Measurements from ENCODE around the gene NUCB2.

NUCB2 gene

DNA sequence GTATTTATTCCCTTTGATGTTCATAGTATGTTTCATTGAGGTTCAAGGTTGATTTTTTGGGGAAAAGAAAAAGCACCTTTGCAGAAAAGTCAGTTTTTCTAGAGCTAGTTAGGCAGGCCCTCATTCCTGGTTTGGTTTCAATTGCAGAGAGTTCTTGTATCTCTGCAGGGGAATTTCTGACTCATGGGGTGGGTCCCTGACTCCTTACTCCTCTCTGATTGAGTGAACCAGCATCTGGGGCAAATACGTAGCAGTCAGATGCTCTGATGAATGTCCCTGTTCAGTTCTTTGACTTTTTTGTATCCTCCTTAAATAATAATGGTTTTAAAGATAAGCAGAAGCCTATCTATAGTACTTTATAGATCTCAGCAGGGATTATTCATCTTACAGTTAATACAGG lies 67.4 kb downstream of the NUCB2 start:
- DNase-seq = no peak

DNA sequence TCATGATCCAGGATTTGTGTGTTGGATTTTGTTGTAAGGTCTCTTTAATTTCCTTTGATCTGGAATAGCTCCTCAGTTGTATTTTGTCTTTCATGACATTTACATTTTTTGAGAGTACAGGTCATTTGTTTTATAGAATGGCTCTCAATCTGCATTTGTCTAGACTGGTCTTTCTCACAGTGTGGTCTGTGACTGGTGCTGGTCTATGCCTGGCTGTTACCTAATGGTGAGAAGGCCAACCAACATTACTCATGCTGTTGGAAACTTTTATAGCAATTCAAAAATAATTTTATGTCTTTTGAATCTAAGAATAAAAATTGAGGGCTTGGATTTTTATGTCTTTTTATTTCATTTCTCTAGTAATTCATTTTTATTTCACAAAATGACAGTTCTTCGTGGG lies 71.1 kb downstream of the NUCB2 start:
- no peak for DNase-seq

DNA sequence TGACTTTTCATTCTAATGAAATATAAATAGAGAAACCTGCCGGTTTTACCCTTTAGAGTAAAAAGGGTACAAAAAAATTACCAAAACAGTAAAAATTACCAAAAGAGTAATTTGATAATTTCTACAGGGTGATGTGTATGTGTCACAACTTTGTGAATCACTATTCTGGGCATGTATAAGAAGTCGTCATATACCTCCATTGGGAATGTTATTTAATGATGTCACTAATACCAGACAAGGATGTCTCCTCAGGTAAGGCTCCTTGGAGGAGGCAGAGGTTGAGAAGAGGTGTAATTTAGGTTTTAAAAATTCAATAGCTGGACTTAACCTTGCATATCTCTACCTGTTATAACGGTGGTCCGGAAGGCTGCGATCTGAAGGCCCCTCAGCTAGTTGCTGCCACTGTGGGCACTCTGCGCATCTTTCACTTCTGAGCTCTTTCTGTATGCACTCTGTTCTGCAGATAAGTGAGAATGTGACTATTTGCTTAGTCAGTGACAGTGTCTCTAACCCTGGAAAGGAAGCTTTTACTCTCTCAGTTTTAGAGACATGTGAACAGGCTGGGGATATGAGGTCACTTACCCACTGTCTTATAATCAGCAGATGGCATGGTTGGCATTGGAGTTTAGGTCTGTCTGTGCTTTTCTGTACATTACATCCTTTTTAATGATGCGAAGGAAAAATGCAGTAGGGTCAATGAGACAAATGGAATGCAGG lies 74.1 kb downstream of the NUCB2 start:
- DNase-seq = no peak

DNA sequence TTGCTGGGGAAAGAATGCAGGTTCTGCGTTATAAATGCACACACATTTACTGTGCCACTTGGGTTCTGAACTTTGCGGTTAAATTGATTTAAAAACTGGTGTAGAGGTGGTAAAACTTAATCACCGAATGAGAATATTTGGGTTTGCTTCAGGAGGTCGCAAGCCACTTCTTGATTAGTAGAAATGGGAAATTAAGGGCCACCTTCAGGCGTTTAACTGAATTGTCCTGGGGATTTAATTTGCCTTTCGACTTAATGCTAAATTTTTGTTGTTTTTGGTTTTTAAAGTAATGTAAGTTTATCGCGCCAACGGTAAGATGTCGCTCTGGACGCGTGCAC lies 74.6 kb downstream of the NUCB2 start:
- DNase-seq = peak; percentile 76

DNA sequence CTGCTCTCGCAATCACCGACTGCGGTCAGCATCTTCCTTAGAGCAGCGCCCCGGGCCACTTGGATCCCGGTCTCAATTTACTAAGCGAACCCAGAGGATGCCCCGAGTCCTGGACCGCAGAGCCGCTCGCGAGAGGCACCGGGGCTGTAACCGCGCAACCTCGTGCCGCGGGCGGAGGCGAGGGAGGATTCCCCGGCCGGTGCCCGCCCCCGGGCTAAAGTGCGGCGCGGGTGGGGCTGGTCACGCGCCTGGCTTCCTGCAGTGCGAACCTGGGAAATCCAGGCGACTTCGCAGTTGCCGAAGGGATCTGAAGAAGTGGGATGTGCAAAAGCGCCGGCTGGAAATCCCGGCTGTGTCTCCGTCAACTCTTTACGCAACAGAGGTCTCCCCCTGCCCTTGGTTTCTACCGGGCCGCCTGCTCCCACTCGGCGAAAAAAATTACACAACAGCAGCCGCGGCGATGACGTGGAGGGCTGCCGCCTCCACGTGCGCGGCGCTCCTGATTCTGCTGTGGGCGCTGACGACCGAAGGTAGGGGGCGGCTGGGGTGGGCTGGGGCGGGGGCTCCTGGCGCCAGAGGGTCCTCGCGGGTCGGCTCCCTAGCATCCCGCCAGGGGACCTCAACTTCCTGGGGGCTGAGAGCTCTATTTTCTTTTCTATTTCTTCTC lies 75.1 kb downstream of the NUCB2 start, which contains the start of gene NCR3LG1:
Gene NCR3LG1, plus strand, starts transcription at position 291 of the 667 bp plus-strand sequence. Its CDS starts 170 bp downstream, at position 461.
- DNase-seq = peak; percentile 87

DNA sequence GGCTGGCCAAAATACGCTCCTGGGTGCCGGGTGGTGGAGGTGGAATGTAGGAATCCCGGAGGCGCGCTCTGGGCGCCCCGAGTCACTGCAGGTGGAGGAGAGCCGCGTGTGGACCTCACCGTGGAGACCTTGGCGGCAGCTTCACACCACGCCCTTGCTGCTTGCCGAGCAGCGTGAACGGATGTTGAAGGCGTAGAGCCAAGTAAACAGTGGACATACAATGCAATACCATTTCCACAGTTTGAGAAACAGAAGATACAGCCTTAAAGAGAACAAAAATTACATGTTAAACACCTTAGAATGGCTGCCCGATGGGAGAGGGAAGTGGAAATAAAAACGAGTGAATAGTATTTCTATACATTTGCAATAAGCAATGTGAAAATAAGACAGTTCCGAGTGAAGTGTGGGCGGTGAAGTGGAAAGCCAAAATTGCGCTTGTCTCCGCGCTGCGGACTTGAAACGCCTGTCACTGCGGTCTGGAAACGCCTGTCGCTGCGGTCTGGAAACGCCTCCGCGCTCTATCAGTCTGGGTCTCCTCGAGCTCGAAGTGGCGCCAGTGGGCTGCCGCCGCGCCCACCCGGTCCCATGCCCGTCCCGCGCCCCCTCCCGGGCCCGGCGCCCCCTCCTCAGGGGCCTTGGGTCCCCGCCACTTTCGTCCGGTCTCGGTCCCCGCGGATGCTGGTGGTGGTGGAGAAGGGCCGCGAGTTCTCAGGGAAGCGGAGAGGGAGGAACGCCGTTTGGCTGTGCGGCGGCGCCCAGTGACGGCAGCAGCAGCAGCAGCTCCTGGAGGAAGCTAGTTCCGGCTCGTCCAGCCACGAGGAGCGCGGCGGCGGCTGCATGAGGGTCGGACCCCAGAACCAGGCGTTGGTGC lies 76.6 kb downstream of the NUCB2 start:
- peak; percentile 91 for DNase-seq

DNA sequence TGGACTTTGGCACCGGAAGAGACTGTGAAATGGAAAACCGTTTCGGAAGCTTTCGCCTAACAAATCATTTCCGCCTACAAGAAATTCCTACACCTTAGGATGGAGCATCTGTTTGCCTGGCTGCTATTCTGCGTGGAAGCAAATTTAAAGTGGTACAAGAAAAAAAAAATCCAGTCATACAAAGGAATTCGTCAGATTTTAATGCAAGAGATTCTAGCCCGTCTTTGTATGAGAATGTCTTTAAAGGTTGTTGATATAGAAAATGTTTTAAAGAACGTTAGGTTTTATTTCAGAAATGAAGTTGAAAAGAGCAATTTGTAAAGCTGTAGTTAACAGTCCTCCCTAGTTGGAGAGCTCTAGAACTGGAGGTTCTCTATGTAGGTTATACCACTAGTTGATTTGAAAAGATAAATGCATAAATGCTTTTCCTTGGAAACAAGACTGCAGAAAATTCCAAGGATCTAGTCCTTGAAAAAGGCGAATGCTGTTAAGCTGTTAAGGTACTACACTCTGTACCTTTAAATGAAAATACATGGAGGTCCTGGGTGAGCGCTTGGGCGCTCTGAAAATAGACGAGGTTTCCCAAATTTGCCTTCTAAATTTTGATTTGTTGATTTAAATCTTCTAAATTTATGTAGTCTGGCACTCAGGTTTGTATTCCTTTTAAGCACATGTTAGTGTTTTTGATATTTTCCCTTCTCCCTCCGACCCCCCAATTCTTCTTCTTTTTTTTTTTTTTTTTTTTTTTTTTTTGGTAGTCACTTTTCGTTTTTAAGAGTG lies 77.5 kb downstream of the NUCB2 start:
- DNase-seq = peak; percentile 82

DNA sequence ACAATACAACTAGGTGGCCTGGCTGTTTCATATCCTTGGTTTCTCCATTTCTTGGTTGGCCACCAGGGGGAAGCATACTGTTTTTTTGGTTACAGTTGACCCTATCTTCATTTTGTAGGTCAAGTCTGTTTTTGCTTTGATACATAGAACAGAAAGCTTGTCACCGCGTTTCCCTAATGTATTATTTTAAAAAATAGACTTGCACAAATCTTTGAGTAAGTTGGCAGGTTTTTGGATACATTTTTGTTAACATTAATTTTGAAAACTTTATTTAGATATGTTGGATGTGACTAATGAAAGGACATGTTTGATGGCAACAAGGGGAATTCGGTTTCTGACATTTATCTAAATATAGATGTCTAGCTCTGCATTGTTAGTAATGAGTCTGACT lies 78.1 kb downstream of the NUCB2 start:
- peak; percentile 90 for DNase-seq

DNA sequence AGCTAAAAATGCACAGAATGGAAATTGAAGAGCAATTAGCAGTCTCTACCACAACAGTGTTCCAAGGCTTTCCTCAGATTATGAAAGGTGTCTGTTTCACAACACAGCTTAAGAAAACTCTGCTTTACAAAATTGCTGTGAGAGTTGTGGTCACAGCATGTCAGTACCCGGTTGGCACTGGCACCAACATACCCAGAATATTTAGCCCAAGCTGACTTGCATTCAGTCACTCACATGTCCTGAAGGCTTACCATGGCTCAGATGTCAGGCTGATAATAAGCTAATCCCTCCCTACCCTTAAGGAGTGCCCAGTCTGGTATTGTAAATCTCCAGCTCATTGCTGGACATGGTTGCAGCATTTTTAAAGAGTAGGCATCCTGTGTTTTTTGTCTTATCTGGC lies 90.0 kb downstream of the NUCB2 start:
- DNase-seq = no peak

DNA sequence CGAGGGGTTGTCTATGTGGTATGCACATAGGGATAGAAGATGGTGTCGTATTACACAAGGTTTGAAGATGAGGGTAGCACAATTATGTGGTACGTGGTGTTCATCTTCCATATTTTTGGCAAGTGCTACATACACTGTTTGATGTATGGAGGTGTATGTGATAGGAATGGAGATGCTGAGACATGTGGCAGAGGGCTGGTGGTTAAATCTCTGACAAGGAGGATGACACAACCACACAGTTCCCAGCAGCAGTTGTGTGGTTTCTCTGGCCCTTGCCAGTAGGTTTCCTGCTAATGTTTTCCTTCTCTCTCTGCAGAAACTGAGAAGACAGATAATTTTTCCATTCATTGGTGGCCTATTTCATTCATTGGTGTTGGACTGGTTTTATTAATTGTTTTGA lies 92.0 kb downstream of the NUCB2 start:
- no peak for DNase-seq

DNA sequence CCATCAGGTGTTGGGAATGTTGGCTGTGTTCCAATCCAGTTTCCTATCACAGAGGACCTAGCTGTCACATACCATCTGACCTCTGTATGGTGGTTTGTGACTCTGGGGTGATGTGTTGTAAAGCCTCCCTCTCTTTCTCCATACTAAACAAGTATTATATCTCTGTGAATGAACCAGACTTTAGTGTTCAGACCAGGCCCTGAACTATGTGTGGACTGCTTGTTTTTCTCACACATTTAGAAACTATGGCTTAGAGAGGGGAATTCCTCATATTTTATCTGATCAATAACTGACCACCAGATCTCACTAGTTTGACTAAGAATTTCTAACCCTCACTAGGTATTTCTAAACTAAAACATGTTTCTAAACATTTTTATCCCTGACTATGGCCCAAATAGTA lies 92.6 kb downstream of the NUCB2 start:
- DNase-seq = no peak

DNA sequence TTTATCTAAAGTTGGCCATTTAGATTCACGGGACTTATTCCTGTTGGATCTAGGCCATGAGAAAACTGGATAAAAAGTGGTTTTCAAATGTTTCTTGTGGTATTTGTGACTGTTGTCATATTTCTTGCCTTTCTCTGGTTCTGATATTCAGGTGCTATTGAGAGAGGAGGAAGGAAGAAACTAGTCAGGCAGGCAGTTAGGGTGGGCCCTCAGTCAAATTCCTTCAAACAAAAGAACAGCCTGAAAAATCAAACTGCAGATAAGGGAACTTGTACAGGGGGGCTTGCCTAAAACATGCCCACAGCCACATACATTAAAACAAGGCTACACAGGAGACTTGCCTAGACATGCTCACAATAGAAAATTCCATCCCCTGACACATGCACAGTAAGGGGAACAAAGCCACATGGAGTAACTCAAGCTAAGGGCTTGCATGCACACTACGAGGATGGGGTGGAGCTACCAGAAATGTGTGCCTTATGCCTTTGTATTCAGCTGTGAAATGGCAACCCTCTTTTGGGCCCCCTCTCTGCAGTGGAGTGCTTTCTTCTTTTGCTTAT lies 93.2 kb downstream of the NUCB2 start:
- no peak for DNase-seq

DNA sequence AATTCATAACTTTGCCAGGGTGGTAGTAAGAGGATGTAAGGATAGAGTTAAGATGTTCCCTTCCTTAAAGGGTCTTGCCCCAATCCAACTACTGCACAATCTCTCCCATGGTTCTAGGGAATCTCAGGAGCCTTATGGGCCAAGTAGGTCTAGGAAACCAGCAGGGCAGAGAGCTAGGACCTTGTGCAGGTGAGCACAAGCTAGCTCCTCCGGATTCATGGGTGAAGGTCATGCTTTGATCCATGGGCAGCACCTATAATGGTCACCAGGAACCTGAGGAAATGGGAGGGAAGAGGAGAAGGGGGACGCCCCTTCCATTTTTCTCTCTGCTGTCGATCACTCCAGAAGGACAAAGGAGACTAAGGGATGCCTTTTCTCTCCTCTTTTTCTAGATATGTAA lies 95.1 kb downstream of the NUCB2 start:
- DNase-seq = peak; percentile 42

DNA sequence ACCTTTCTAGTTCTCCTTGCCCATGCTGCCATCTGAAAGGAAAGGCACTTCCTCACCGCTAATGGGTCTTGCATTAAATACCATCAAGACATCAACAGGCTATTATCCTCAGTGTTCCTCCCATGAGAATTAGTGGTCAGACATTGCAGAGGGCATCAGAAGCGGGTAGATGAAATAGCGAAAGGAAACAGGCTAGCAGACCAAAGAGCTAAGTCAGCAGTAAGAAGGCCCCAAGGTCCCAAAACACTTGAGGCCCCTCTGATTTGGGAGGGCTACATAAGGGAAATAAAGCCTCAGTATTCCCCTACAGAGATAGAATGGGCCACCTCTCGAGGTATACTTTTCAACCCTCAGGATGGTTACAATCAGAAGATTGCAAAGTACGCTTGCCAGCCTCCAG lies 99.0 kb downstream of the NUCB2 start:
- no peak for DNase-seq

DNA sequence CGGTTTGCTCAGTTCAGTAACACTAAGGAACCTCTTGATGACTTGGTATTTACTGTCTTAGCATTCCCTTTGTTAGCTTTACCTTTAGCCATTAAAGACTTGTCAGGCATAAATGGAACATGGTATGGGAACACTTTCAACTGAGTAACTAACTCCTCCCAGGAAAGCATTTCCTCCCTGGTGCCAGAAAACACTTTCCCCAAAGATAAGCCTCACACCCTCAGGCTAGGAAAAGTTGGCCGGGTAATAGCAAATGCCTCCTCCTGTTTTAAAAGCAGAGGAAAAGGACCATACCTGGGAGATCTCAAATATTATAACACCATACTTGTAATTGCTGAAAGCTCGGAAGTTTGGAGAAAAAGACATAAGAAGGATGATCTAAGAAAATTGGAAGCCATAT lies 100.0 kb downstream of the NUCB2 start:
- DNase-seq = no peak

DNA sequence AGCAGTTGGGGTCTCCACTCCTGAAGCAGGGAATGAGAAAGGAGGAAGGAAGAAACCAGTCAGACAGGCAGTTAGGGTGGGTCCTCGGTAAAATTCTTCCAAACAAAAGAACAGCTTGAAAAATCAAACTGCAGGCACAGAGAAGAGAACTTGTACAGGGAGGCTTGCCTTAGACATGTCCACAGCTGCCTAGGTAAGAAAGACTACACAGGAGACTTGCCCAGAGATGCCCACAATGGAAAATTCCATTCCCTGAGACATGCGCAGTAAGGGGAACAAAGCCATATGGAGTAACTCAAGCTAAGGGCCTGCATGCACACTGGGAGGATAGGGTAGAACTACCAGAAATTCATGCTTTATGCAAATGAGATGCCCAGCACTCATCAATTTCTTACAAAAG lies 102.1 kb downstream of the NUCB2 start:
- no peak for DNase-seq

DNA sequence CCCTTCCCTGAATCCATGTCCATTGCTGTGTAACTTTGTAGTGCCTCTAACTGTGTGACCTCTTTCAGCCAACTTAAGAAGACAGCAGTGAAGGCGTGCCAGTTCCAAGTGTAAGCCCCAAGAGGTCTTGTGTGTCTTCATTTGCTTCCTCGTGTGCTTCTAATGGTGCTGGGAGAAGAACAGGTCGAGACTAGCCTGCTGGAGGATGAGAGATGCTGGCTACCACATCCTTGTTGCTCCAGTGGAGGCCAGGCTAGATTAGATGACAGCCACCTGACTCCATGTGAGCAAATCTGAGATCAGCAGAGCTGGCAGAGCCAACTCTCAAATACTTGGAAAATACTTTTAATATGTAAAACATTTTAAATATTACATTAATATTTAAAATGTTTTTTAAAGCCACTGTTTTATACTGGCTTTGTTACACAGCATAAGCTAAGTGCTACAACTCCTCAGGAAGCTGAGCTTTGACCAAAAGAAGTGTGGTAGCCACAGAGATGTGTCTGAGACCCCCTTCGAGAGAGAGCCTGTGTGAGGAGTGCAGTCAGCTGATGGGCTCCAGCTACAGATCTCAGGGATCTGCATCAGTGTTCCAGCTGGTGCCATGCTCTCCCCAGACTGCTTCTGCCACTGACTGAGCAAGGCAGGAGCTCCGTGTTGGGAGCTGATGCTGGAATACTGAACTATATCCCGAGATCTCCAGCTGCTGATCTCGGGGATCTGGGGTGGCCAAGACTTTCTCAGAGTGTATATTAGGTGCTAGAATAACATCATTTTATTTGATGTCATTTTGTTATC lies 103.0 kb downstream of the NUCB2 start:
- DNase-seq = no peak

DNA sequence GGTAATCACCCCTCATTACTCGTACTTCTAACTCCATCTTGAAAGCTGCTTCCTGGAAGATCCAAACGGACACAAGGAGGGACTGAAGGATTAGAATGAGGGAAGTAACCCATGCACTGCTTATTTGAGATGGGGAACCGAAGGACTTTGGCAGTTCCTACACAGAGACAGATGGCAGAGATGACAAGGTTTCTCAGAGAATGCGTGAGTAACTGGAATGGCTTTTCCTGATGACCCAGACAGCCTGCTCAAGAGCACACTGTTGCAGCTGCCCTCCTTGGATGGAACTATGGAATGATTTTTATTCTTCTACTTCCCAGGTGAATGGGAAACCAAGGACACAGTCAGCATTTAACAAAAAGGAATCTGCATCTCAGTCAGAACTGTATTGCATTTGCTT lies 104.6 kb downstream of the NUCB2 start:
- no peak for DNase-seq
